GM10266 (cell line): ENCODE measurements around the gene MYO9A.

ENCODE experiments used
- DNase-seq: peaks from one replicate; pipeline ENCODE4 v3.0.0; 2012; ENCODE audit errors: extremely low spot score
- CTCF ChIP-seq: IDR thresholded peaks from 2 replicates; pipeline ENCODE4 v1.5.1; 2012; ENCODE audit warnings: mild to moderate bottlenecking, low read depth; ENCODE audit not compliant: control insufficient read depth, insufficient read depth; ENCODE audit errors: missing control alignments

MYO9A gene

GRCh38 chr15:71914092-71914491 is 203.9 kb downstream of the MYO9A start:
- TF ChIP-seq CTCF, result no peak
- peak; percentile 20 for DNase-seq

- TF ChIP-seq CTCF, result no peak
- no peak for DNase-seq
Observed at GRCh38 chr15:71899674-71900073, 218.3 kb downstream of the MYO9A start.

- no peak for TF ChIP-seq CTCF
- no peak for DNase-seq
Observed at GRCh38 chr15:71893691-71894090, 224.3 kb downstream of the MYO9A start.

- DNase-seq, result no peak
- no peak for TF ChIP-seq CTCF
Observed at GRCh38 chr15:71892335-71892734, 225.6 kb downstream of the MYO9A start.

- no peak for TF ChIP-seq CTCF
Observed at GRCh38 chr15:71891026-71891425, 226.9 kb downstream of the MYO9A start.

GRCh38 chr15:71889947-71890346 is 228.0 kb downstream of the MYO9A start:
- TF ChIP-seq CTCF, result no peak
- DNase-seq, result no peak

More at GRCh38 chr15:71891026-71891425, 226.9 kb downstream of the MYO9A start:
- no peak for DNase-seq

GRCh38 chr15:71889385-71889784 is 228.6 kb downstream of the MYO9A start:
- no peak for TF ChIP-seq CTCF
- no peak for DNase-seq

GRCh38 chr15:71888797-71889196 is 229.2 kb downstream of the MYO9A start:
- no peak for DNase-seq
- TF ChIP-seq CTCF, result no peak
